Transverse colon (tissue), 3 donors: ENCODE results near the gene TUBB2A.
"Not testable (repeated sequence)": the region's sequence is repeated elsewhere in the genome, so short reads cannot be mapped to it uniquely, and the experiment has no call there.

Experiments
- CTCF ChIP-seq, 5 experiments: fragments of 200-600 bp in 3 of 5; fragments of 450-650 bp in 2 of 5; sonication (generic) in 3 of 5; IDR thresholded peaks; 1 replicate in 2 of 5; 2 replicates in 3 of 5; pipeline ENCODE4 v1.5.1; 2016 to 2017; ENCODE audit warnings: antibody characterized with exemption in 5 of 5, inconsistent platforms in 3 of 5, mild to moderate bottlenecking in 2 of 5, moderate library complexity in 1 of 5
- EP300 ChIP-seq: sonication (generic); formaldehyde crosslinking; IDR thresholded peaks from one replicate; pipeline ENCODE4 v1.6.1; 2017; ENCODE audit warnings: antibody characterized with exemption, low read depth
- POLR2A ChIP-seq: fragments of 450-650 bp; IDR thresholded peaks from one replicate; pipeline ENCODE4 v1.6.1; 2016; ENCODE audit warnings: antibody characterized with exemption, mild to moderate bottlenecking, moderate library complexity

- not testable (repeated sequence) for TF ChIP-seq CTCF (IDR thresholded peaks at IDR 0.05); POLR2A; EP300
These were observed 22.6 kb upstream of the TUBB2A start for GRCh38 chr6:3179945-3180344.
